ENCODE measurements around the gene PNPLA1.

The PNPLA1 gene

GRCh38 chr6:36289281-36289878, 19.5 kb downstream of the PNPLA1 start:
- no peak for TF ChIP-seq CTCF (IDR thresholded peaks at IDR 0.05)

- TF ChIP-seq CTCF (IDR thresholded peaks at IDR 0.05), result no peak
These were observed 21.1 kb downstream of the PNPLA1 start for GRCh38 chr6:36290668-36291620.

- TF ChIP-seq CTCF (IDR thresholded peaks at IDR 0.05), result no peak
These were observed 22.3 kb downstream of the PNPLA1 start for GRCh38 chr6:36292170-36292569.

- TF ChIP-seq CTCF (IDR thresholded peaks at IDR 0.05), result no peak
These were observed 26.4 kb downstream of the PNPLA1 start for GRCh38 chr6:36296240-36296639.

- no peak for TF ChIP-seq CTCF (IDR thresholded peaks at IDR 0.05)
These were observed 27.2 kb downstream of the PNPLA1 start for GRCh38 chr6:36297051-36297450.

- TF ChIP-seq CTCF (IDR thresholded peaks at IDR 0.05), result no peak
These were observed 27.7 kb downstream of the PNPLA1 start for GRCh38 chr6:36297511-36297910.

GRCh38 chr6:36298027-36298426, 28.2 kb downstream of the PNPLA1 start:
- no peak for TF ChIP-seq CTCF (IDR thresholded peaks at IDR 0.05)
